Mammary epithelial cell (primary cell): ENCODE data around the gene FSTL4.

Source experiments
- CTCF ChIP-seq, 2 donors: IDR thresholded peaks in 1 of 2; conservative IDR thresholded peaks in 1 of 2; 2 replicates each; pipeline ENCODE4 v1.5.1; 2011 to 2012; ENCODE audit warnings: inconsistent platforms in 2 of 2, low read length in 2 of 2, mild to moderate bottlenecking in 2 of 2, control low read depth in 1 of 2, low read depth in 1 of 2; ENCODE audit not compliant: insufficient read depth in 1 of 2; ENCODE audit errors: extremely low read depth in 1 of 2
- EZH2 ChIP-seq: IDR thresholded peaks from 2 replicates; pipeline ENCODE4 v1.6.1; 2012; ENCODE audit warnings: low read length, inconsistent platforms, borderline replicate concordance

- peak; percentile 11 to 59 for TF ChIP-seq CTCF (conservative IDR thresholded peaks at IDR 0.05 in 1 of 2, IDR thresholded peaks at IDR 0.05 in 1 of 2; ENCODE audit: extremely low read depth in 1 of 2, insufficient read depth in 1 of 2, low read depth in 1 of 2, low read length in 2 of 2)
- TF ChIP-seq EZH2, result no peak
These were observed 1.6 kb downstream of the FSTL4 start for GRCh38 chr5:133610489-133611356.
